ENCODE data around the gene CASQ1.

CASQ1 gene

GRCh38 chr1:160168609-160169369, 21.6 kb upstream of the CASQ1 start:
- peak; percentile 56 for DNase-seq (ENCODE audit: low spot score)

GRCh38 chr1:160169553-160170399, 20.6 kb upstream of the CASQ1 start:
- no peak for DNase-seq (ENCODE audit: low spot score)

- peak; percentile 85 for DNase-seq (ENCODE audit: low spot score)
These were observed 19.0 kb upstream of the CASQ1 start for GRCh38 chr1:160171354-160171753.

GRCh38 chr1:160171980-160172379, 18.4 kb upstream of the CASQ1 start:
- no peak for DNase-seq (ENCODE audit: low spot score)

- DNase-seq (ENCODE audit: low spot score) = no peak
These were observed 13.1 kb upstream of the CASQ1 start for GRCh38 chr1:160177231-160177630.

- no peak for DNase-seq (ENCODE audit: low spot score)
These were observed 12.7 kb upstream of the CASQ1 start for GRCh38 chr1:160177667-160178066.

GRCh38 chr1:160178731-160179130, 11.6 kb upstream of the CASQ1 start:
- DNase-seq (ENCODE audit: low spot score) = no peak

GRCh38 chr1:160179336-160179735, 11.0 kb upstream of the CASQ1 start:
- no peak for DNase-seq (ENCODE audit: low spot score)

- DNase-seq (ENCODE audit: low spot score) = no peak
These were observed 4.1 kb upstream of the CASQ1 start for GRCh38 chr1:160186246-160186645.

- DNase-seq (ENCODE audit: low spot score) = no peak
These were observed 3.6 kb upstream of the CASQ1 start for GRCh38 chr1:160186729-160187128.

- DNase-seq (ENCODE audit: low spot score) = no peak
These were observed 3.0 kb upstream of the CASQ1 start for GRCh38 chr1:160187407-160187806.

- no peak for DNase-seq (ENCODE audit: low spot score)
These were observed 2.0 kb upstream of the CASQ1 start for GRCh38 chr1:160188341-160188740.

GRCh38 chr1:160191756-160192155, 1.4 kb downstream of the CASQ1 start:
- DNase-seq (ENCODE audit: low spot score) = no peak

- no peak for DNase-seq (ENCODE audit: low spot score)
These were observed 1.9 kb downstream of the CASQ1 start for GRCh38 chr1:160192234-160192633.

- DNase-seq (ENCODE audit: low spot score) = peak; percentile 86
These were observed 2.9 kb downstream of the CASQ1 start for GRCh38 chr1:160193091-160193819.

GRCh38 chr1:160193832-160194736, 3.7 kb downstream of the CASQ1 start:
- no peak for DNase-seq (ENCODE audit: low spot score)

- no peak for DNase-seq (ENCODE audit: low spot score)
These were observed 4.3 kb downstream of the CASQ1 start for GRCh38 chr1:160194737-160195059.

- DNase-seq (ENCODE audit: low spot score) = no peak
These were observed 5.8 kb downstream of the CASQ1 start for GRCh38 chr1:160196143-160196542.

- DNase-seq (ENCODE audit: low spot score) = no peak
These were observed 6.9 kb downstream of the CASQ1 start for GRCh38 chr1:160197231-160197630.

- DNase-seq (ENCODE audit: low spot score) = no peak
These were observed 10.4 kb downstream of the CASQ1 start for GRCh38 chr1:160200786-160201185.

- no peak for DNase-seq (ENCODE audit: low spot score)
These were observed 14.3 kb downstream of the CASQ1 start for GRCh38 chr1:160204526-160205241.

All from AG20443 (cell line).